K562 (cell line): ENCODE results near the gene GUCA1A. TPM values are rescaled to one million over a fixed set of nuclear protein-coding genes. Genes with fewer than 3 reads are reported as not detected.
A peak's percentile ranks its signal among the peaks of the same experiment; 100 is the strongest.

Experiments used
- ATAC-seq: fragments of 200-7000 bp; cut with Tn5 transposase; 3 replicates; pipeline ENCODE4 v1.9.1; 2020; ENCODE audit warnings: moderate library complexity
- BruUV-seq: library from RNA; stranded (reverse); fragments of 400-500 nt; replicated peaks from 2 replicates; lab custom pipeline; 2021; lab: Mats Ljungman, UMichigan
- CTCF ChIA-PET: fragments of 300-600 bp; formaldehyde crosslinking; extraction: SDS; loops from one replicate; lab custom pipeline; 2021; ENCODE audit warnings: low intra/inter-chr PET ratio; lab: Yijun Ruan, JAX
- POLR2A ChIA-PET: fragments of 300-600, 350-650 bp; sonication (Branson Sonifier 250); formaldehyde crosslinking; extraction: SDS; loops from one replicate; lab custom pipeline; 2021; ENCODE audit warnings: antibody characterized with exemption, inconsistent platforms; lab: Yijun Ruan, JAX
- DNase-seq, 4 experiments: peaks; one replicate each; pipeline versions ENCODE4 v3.0.0 to v3.0.0-alpha.2; 2011 to 2018; ENCODE audit warnings: low spot score in 3 of 4, mixed read lengths in 3 of 4; ENCODE audit errors: extremely low read depth in 1 of 4
- FAIRE-seq: peaks from 2 replicates; lab custom pipeline; 2011; peaks lifted over from hg19 to GRCh38; lab: Jason Lieb, UNC
- H2AFZ ChIP-seq: 2 replicates; pipeline ENCODE4 v1.6.0; 2011; ENCODE audit warnings: low read depth, low read length, control low read depth, inconsistent platforms
- H3K27ac ChIP-seq: fragments of 200-600 bp; 3 replicates; pipeline ENCODE4 v1.8.0; 2011; ENCODE audit warnings: low read depth, mild to moderate bottlenecking, control low read depth, inconsistent platforms, low read length, moderate library complexity, mixed read lengths; ENCODE audit errors: extremely low read depth
- H3K27me3 ChIP-seq, 2 experiments: fragments of 300-600 bp in 1 of 2; 2 replicates in 1 of 2; 3 replicates in 1 of 2; pipeline versions ENCODE4 v1.6.0 to v1.8.0; 2011; ENCODE audit warnings: inconsistent platforms in 2 of 2, low read length in 2 of 2, mild to moderate bottlenecking in 1 of 2, mixed read lengths in 1 of 2, moderate library complexity in 1 of 2; ENCODE audit not compliant: control insufficient read depth in 2 of 2, insufficient read depth in 2 of 2
- H3K36me3 ChIP-seq: fragments of 300-600 bp; 3 replicates; pipeline ENCODE4 v1.8.0; 2011; ENCODE audit warnings: mild to moderate bottlenecking, low read length, inconsistent platforms; ENCODE audit not compliant: control insufficient read depth, insufficient read depth
- H3K4me1 ChIP-seq, 2 experiments: fragments of 200-600 bp in 1 of 2; replicated peaks in 1 of 2; 2 replicates in 1 of 2; 3 replicates in 1 of 2; pipeline versions ENCODE4 v1.5.1 to v1.8.0; 2011; ENCODE audit warnings: inconsistent platforms in 2 of 2, low read length in 2 of 2, mild to moderate bottlenecking in 1 of 2, mixed read lengths in 1 of 2, moderate library complexity in 1 of 2; ENCODE audit not compliant: control insufficient read depth in 2 of 2, insufficient read depth in 2 of 2
- H3K4me2 ChIP-seq: 2 replicates; pipeline ENCODE4 v1.6.1; 2011; ENCODE audit warnings: low read length, control low read depth, inconsistent platforms, mixed read lengths; ENCODE audit not compliant: insufficient read depth
- H3K4me3 ChIP-seq: fragments of 200-600 bp; sonication (generic), shearing (Covaris generic); 2 replicates; pipeline ENCODE4 v1.5.1; 2016; ENCODE audit warnings: control low read depth, inconsistent platforms
- H3K79me2 ChIP-seq: fragments of 200-600 bp; 3 replicates; pipeline ENCODE4 v1.8.0; 2011; ENCODE audit warnings: low read length, inconsistent platforms; ENCODE audit not compliant: control insufficient read depth, insufficient read depth
- H3K9ac ChIP-seq, 2 experiments: 2 replicates each; pipeline versions ENCODE4 v1.6.0 to v1.6.1; 2011; ENCODE audit warnings: low read depth in 2 of 2, low read length in 2 of 2, control low read depth in 1 of 2, inconsistent platforms in 1 of 2, mild to moderate bottlenecking in 1 of 2, mixed read lengths in 1 of 2; ENCODE audit not compliant: insufficient read depth in 1 of 2
- H3K9me1 ChIP-seq: one replicate; pipeline ENCODE4 v1.6.0; 2011; ENCODE audit warnings: inconsistent platforms, mild to moderate bottlenecking, low read length, moderate library complexity; ENCODE audit not compliant: control insufficient read depth, insufficient read depth
- H3K9me3 ChIP-seq: replicated peaks from 2 replicates; pipeline ENCODE4 v1.5.1; 2011; ENCODE audit warnings: low read depth, low read length, inconsistent platforms; ENCODE audit not compliant: control insufficient read depth, insufficient read depth
- H4K20me1 ChIP-seq: replicated peaks from 2 replicates; pipeline ENCODE4 v1.6.1; 2011; ENCODE audit warnings: low read length, inconsistent platforms, mixed read lengths; ENCODE audit not compliant: control insufficient read depth, insufficient read depth
- CREM ChIP-seq: IDR thresholded peaks from 2 replicates; pipeline ENCODE4 v1.6.1; 2014; ENCODE audit warnings: antibody characterized with exemption, low read depth
- HMG20B ChIP-seq: fragments of 250-450 bp; sonication (Bioruptor Pico); IDR thresholded peaks from 2 replicates; pipeline ENCODE4 v1.5.0; 2021; ENCODE audit warnings: mild to moderate bottlenecking
- NR2C1 ChIP-seq, 2 experiments: fragments of 450-650 bp; IDR thresholded peaks; 2 replicates each; pipeline ENCODE4 v1.6.1; 2017; ENCODE audit warnings: mild to moderate bottlenecking in 2 of 2, antibody characterized with exemption in 1 of 2, inconsistent platforms in 1 of 2, missing compliant biosample characterization in 1 of 2, missing genetic modification characterization in 1 of 2
- PHB ChIP-seq: fragments of 250-450 bp; sonication (Bioruptor Pico); IDR thresholded peaks from 2 replicates; pipeline ENCODE4 v1.5.0; 2021
- ZNF324 ChIP-seq: fragments of 250-450 bp; sonication (Bioruptor Pico); IDR thresholded peaks from 2 replicates; pipeline ENCODE4 v1.4.0; 2020; ENCODE audit warnings: mild to moderate bottlenecking
- WGBS: fragments of 100-300 bp; shearing (Covaris generic); methylation state at CpG from one replicate; pipeline ENCODE4 v1.1.6; 2016; ENCODE audit warnings: low coverage, mixed read lengths; ENCODE audit not compliant: insufficient coverage; ENCODE audit errors: missing lambda C conversion rate; 5-methylcytosine and 5-hydroxymethylcytosine counted together
- in situ Hi-C: fragments of 300-500 bp; cut with MboI; formaldehyde crosslinking; loops from 4 replicates; pipeline ENCODE4 v1.15.0; 2018; ENCODE audit warnings: inconsistent platforms, mixed read lengths
- intact Hi-C: fragments of 100-400 bp; cut with micrococcal nuclease; formaldehyde crosslinking; loops from 2 replicates; pipeline ENCODE4 v1.14.2; 2022
- polyA plus RNA-seq, 8 experiments: library from polyadenylated mRNA; depleted of rRNA in 4 of 8; stranded (reverse) in 5 of 8; unstranded in 3 of 8; fragments of >200 nt; fragmentation: Nextera tagmentation in 2 of 8; fragmentation: Illumina TruSeq in 1 of 8; extraction: Ambion mirVana in 2 of 8; extraction: Trizol in 1 of 8; gene quantifications; 2 replicates each; pipeline versions ENCODE4 v1.2.1 to v1.2.3, GENCODE V29; 2011 to 2014; ENCODE audit warnings: inconsistent platforms in 1 of 8, missing spikeins in 1 of 8
- total RNA-seq, 7 experiments: library from RNA; depleted of rRNA in 6 of 7; stranded (reverse); fragments of >200 nt in 6 of 7; fragmentation: Illumina TruSeq in 2 of 7; extraction: Trizol in 2 of 7; gene quantifications; 2 replicates each; pipeline versions ENCODE4 v1.2.1 to v1.2.3, GENCODE V29; 2011 to 2021; ENCODE audit warnings: low replicate concordance in 1 of 7

The GUCA1A gene
- total and polyA plus RNA-seq, 9 of the 15 experiments (the other 6 are each of a cell fraction or from before 2014, with no cell fraction given), result not detected

DNA sequence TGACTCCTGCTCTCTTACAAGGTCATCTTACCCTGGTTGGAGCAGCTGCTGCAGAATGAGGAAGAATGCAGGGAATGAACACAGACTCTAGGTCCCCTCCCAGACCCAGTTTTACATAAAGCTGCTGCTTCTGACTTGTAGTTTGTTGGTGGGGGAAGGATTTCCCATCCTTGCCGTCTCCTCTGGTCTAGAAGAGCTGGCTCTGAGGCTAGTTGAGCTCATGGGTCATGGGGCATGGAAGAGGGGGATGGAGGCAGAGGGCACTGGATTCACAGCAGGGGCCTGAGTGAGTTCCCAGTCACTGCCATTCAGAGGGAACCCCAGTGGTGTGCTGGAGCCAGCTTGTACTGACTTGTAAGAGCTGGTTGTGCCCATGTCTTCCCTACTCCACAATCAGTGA, 9.2 kb upstream of the GUCA1A start:
- Histone ChIP-seq H3K4me2 (no peak overlapping the region), H2AFZ (peak overlapping the region; percentile 26; the same call in 1 of the 2 replicates), H3K27me3 (peaks cover 10 to 49% of the 10 kb centered on the region in 2 experiments; a peak in 3 of 5 replicates), H4K20me1 (no peaks in the 10 kb centered on the region), H3K79me2 (no peaks in the 10 kb centered on the region), H3K36me3 (no peaks in the 10 kb centered on the region), H3K9ac (no peak overlapping the region), H3K4me1 (peaks cover 4 to 6% of the 10 kb centered on the region in 2 experiments; a peak in 1 of 5 replicates), H3K4me3 (no peak overlapping the region), H3K27ac (no peak overlapping the region), H3K9me1 (no peaks in the 10 kb centered on the region), H3K9me3 (no peaks in the 10 kb centered on the region; the same call in 1 of the 2 replicates)
- POLR2A ChIA-PET, result interaction anchor here (0.6 to 1.2 kb wide), 4 partner anchors 14 to 444 kb away, joined by 3 to 4 read pairs (median 3); partner anchors contain the start of gene MRPS10
- CTCF ChIA-PET, result interaction anchor here (4.9 kb wide), 1 partner anchor 88 kb away, joined by 77 read pairs; no protein-coding TSS in a partner anchor
- no TSS peak for BruUV-seq
- WGBS, result 0% methylated on average over 1 of the region's 1 CpG
- ATAC-seq, result no peak
- no peak for FAIRE-seq
- in situ Hi-C loops, result loop anchor here (5.0 kb wide), 1 partner anchor 87 kb away; no protein-coding TSS in a partner anchor
- TF ChIP-seq NR2C1 (IDR thresholded peaks at IDR 0.05), result no peak
- TF ChIP-seq NR2C1 (tag; IDR thresholded peaks at IDR 0.05), result no peak
- intact Hi-C loops, result no loop called here
- DNase-seq, result no peak

DNA sequence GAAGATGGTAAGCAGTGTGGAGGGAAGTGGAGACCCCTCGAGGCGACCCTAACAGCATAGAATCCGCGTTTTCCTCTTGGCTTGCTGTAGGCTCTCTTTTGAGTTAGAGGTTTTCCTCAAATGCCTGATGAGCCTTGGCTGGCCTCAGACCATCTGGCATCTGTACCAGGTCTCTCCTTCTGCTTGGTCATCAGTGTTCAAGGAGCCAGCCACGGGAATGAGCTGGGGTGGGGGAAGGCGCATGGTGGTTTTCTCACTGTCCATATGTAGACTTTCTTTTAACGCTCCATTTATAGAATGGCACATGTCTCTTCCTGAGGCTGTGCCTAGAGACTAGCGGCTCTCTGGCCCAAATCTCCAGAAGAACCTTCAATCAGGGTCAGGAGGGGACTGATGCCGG, 8.1 kb upstream of the GUCA1A start:
- H3K9ac ChIP-seq, result no peak overlapping the region; a peak in 1 of 4 replicates
- no peak for ATAC-seq
- H3K27ac ChIP-seq, result no peak overlapping the region
- WGBS, result 41% methylated on average over 9 of the region's 9 CpGs
- no peak overlapping the region for H2AFZ ChIP-seq
- no peaks in the 10 kb centered on the region for H3K36me3 ChIP-seq
- peaks cover 4 to 6% of the 10 kb centered on the region in 2 experiments; a peak in 1 of 5 replicates for H3K4me1 ChIP-seq
- H3K79me2 ChIP-seq, result no peaks in the 10 kb centered on the region
- no peak overlapping the region for H3K4me3 ChIP-seq
- intact Hi-C loops (no loop called here), in situ Hi-C loops (no loop called here)
- no TSS peak for BruUV-seq
- CTCF ChIA-PET, result interaction anchor here (0.7 to 4.9 kb wide), 5 partner anchors 36 to 378 kb away, joined by 3 to 77 read pairs (median 38); no protein-coding TSS in a partner anchor
- H3K9me1 ChIP-seq, result no peaks in the 10 kb centered on the region
- H3K27me3 ChIP-seq, result peaks cover 10 to 40% of the 10 kb centered on the region in 2 experiments; a peak in 3 of 5 replicates
- no peaks in the 10 kb centered on the region for H4K20me1 ChIP-seq
- FAIRE-seq, result no peak
- DNase-seq, result no peak
- no peak overlapping the region for H3K4me2 ChIP-seq
- H3K9me3 ChIP-seq, result no peaks in the 10 kb centered on the region; the same call in 1 of the 2 replicates
- TF ChIP-seq ZNF324 (CRISPR knock-in tag), result no peak
- TF ChIP-seq CREM, result no peak
- no peak for TF ChIP-seq PHB (CRISPR knock-in tag)
- no peak for TF ChIP-seq HMG20B
- POLR2A ChIA-PET, result interaction anchor here (0.7 to 1.0 kb wide), 5 partner anchors 8 to 396 kb away, joined by 3 to 6 read pairs (median 3); no protein-coding TSS in a partner anchor
